ENCODE measurements around the gene GSTA5. TPM values are rescaled to one million over a fixed set of nuclear protein-coding genes. Genes with fewer than 3 reads are reported as not detected.

Gene GSTA5
- total and polyA plus RNA-seq, 2 of the 8 experiments (the other 6 are each of a cell fraction or from before 2014, with no cell fraction given), result not detected

DNA sequence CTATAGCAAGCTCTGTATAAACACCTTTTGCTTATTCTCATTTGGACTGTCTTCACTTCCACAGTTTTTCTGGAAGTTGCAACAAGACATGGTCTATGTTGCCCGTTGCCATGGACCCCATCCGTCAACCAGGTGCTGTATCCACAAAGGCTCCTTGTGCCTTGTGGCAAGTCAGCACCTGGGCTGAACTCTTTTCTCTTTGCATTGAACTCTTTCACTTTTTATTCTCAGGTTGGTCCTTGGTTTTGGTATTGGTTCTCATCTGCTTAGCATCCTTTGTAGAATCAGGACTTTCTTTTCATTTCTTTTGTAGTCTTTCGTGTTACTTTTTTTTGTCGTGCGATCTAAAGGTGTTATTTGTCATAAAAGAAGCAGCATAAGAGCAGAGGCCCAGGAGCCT, 32.0 kb downstream of the GSTA5 start (continued):
- TF ChIP-seq CHD7 (IDR thresholded peaks at IDR 0.05; ENCODE audit: insufficient replicate concordance, low read length) (no peak), SAP30 (IDR thresholded peaks at IDR 0.05; ENCODE audit: insufficient read depth, insufficient replicate concordance, low read length) (no peak), NANOG (IDR thresholded peaks at IDR 0.05; ENCODE audit: insufficient read depth, low read depth, low read length, poor library complexity, severe bottlenecking) (no peak), SUZ12 (IDR thresholded peaks at IDR 0.05; ENCODE audit: low read length) (no peak), POLR2A (IDR thresholded peaks at IDR 0.05; ENCODE audit: control extremely low read depth in 1 of 2, low read depth in 2 of 2, low read length in 2 of 2) (no peak)
